ENCODE measurements around the gene VN1R5.

- TF ChIP-seq CTCF (IDR thresholded peaks at IDR 0.05), result no peak
- no peak for TF ChIP-seq POLR2A (IDR thresholded peaks at IDR 0.05)
These were observed 21.3 kb downstream of the VN1R5 start for GRCh38 chr1:247277191-247277590.

All from esophagus squamous epithelium (tissue), 4 donors.